ENCODE data around the gene ZBED6. TPM values are rescaled to one million over a fixed set of nuclear protein-coding genes. Genes with fewer than 3 reads are reported as not detected.
"Not testable (repeated sequence)": the region's sequence is repeated elsewhere in the genome, so short reads cannot be mapped to it uniquely, and the experiment has no call there.

ZBED6 gene
- total and polyA plus RNA-seq, 2 of the 4 experiments (the other 2 are of a cell fraction): 3.8 to 26.2 TPM

- intact Hi-C loops (cut with micrococcal nuclease) (no loop called here), dilution Hi-C loops (cut with HindIII; ENCODE audit: low sequenced_read_pairs, unreplicated experiment) (no loop called here)
These were observed 2.9 kb upstream of the ZBED6 start for GRCh38 chr1:203792486-203792885.

DNA sequence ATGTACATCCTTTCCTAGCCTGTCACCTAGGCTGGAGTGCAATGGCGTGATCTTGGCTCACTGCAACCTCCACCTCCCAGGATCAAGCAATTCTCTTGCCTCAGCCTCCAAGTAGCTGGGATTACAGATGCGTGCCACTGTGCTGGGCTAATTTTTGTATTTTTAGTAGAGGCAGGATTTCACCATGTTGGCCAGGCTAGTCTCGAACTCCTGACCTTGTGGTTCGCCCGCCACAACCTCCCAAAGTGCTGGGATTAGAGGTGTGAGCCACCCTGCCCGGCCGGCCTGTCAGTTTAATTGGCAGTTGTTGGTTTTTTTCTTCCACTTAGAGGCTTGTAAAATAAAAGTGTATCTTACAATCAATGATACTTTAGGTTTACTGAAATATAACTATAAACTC is 1.9 kb upstream of the ZBED6 start:
- H3K27me3 ChIP-seq (ENCODE audit: control insufficient read depth, insufficient read depth, low read length); H2BK15ac ChIP-seq (ENCODE audit: low read depth, low read length); POLR2A ChIA-PET (ENCODE audit: unreplicated experiment); H3K9ac ChIP-seq (ENCODE audit: low read depth, low read length); H3K27ac ChIP-seq (ENCODE audit: insufficient read depth, low read length); H3K4me2 ChIP-seq (ENCODE audit: low read depth, low read length); H3K56ac ChIP-seq (ENCODE audit: extremely low read depth, insufficient read depth, low read length); CTCF ChIA-PET; H2AFZ ChIP-seq (replicated peaks; ENCODE audit: low read length, poor library complexity); H2AK5ac ChIP-seq (ENCODE audit: low read depth, low read length); ATAC-seq (ENCODE audit: low read depth); BruUV-seq (replicated peaks); H3K4me1 ChIP-seq (ENCODE audit: control insufficient read depth, insufficient read depth, low read length); H4K8ac ChIP-seq (ENCODE audit: low read depth in 2 of 2, low read length in 2 of 2); H2BK120ac ChIP-seq (ENCODE audit: low read depth, low read length); intact Hi-C loops (cut with micrococcal nuclease); in situ Hi-C loops (cut with MboI; ENCODE audit: low sequenced_read_pairs); H3K14ac ChIP-seq (replicated peaks; ENCODE audit: low read depth, low read length); H3K23ac ChIP-seq (ENCODE audit: low read depth, low read length); H2BK5ac ChIP-seq (ENCODE audit: low read depth, low read length, poor library complexity, severe bottlenecking); H3K9me1 ChIP-seq (ENCODE audit: insufficient read depth, low read length); H4K91ac ChIP-seq (ENCODE audit: insufficient read depth, low read depth, low read length); H3K18ac ChIP-seq (ENCODE audit: low read depth, low read length); H4K5ac ChIP-seq (ENCODE audit: low read depth, low read length); DNase-seq; H3K4me3 ChIP-seq (ENCODE audit: insufficient read depth, low read depth, low read length); dilution Hi-C loops (cut with HindIII; ENCODE audit: low sequenced_read_pairs, unreplicated experiment); H2AK9ac ChIP-seq (replicated peaks; ENCODE audit: low read depth, low read length, poor library complexity); H2BK20ac ChIP-seq (ENCODE audit: low read depth, low read length); H3K4ac ChIP-seq (ENCODE audit: low read depth, low read length); H3K9me3 ChIP-seq (ENCODE audit: control insufficient read depth, insufficient read depth, low read length): not testable (repeated sequence)
- no CpG with 5 or more reads among the region's 7 CpGs for WGBS, 2 experiments (ENCODE audit: extremely low coverage in 2 of 2, insufficient read length in 1 of 2)
- H3K36me3 ChIP-seq (ENCODE audit: control insufficient read depth, insufficient read depth, low read length): peaks cover 10% of the 10 kb centered on the region
- H4K20me1 ChIP-seq (ENCODE audit: insufficient read depth, low read length): peaks cover 26% of the 10 kb centered on the region
- peaks cover 7 to 25% of the 10 kb centered on the region in 2 experiments; a peak in 3 of 4 replicates for H3K79me1 ChIP-seq (ENCODE audit: low read depth in 1 of 2, low read length in 2 of 2)

More at GRCh38 chr1:203792486-203792885, 2.9 kb upstream of the ZBED6 start:
- H2AFZ ChIP-seq (replicated peaks; ENCODE audit: low read length, poor library complexity): no peak overlapping the region
- H3K14ac ChIP-seq (replicated peaks; ENCODE audit: low read depth, low read length): no peak overlapping the region
- peaks cover 2% of the 10 kb centered on the region; the same call in 1 of the 2 replicates for H3K36me3 ChIP-seq (ENCODE audit: control insufficient read depth, insufficient read depth, low read length)
- H3K79me1 ChIP-seq (ENCODE audit: low read depth in 1 of 2, low read length in 2 of 2): peaks cover 0 to 15% of the 10 kb centered on the region in 2 experiments; a peak in 2 of 4 replicates
- no peak overlapping the region for H2AK9ac ChIP-seq (replicated peaks; ENCODE audit: low read depth, low read length, poor library complexity)
- no peak overlapping the region for H2BK15ac ChIP-seq (ENCODE audit: low read depth, low read length)
- no peak overlapping the region for H2AK5ac ChIP-seq (ENCODE audit: low read depth, low read length)
- no peak overlapping the region for H3K4me3 ChIP-seq (ENCODE audit: insufficient read depth, low read depth, low read length)
- H3K56ac ChIP-seq (ENCODE audit: extremely low read depth, insufficient read depth, low read length): no peak overlapping the region
- WGBS, 2 experiments (ENCODE audit: extremely low coverage in 2 of 2, insufficient read length in 1 of 2): no CpG with 5 or more reads among the region's 2 CpGs
- H3K4me1 ChIP-seq (ENCODE audit: control insufficient read depth, insufficient read depth, low read length): no peaks in the 10 kb centered on the region; the same call in 1 of the 2 replicates
- no peaks in the 10 kb centered on the region for H3K27me3 ChIP-seq (ENCODE audit: control insufficient read depth, insufficient read depth, low read length)
- H3K9me1 ChIP-seq (ENCODE audit: insufficient read depth, low read length): no peaks in the 10 kb centered on the region
- H4K5ac ChIP-seq (ENCODE audit: low read depth, low read length): no peak overlapping the region
- H3K9me3 ChIP-seq (ENCODE audit: control insufficient read depth, insufficient read depth, low read length): peaks cover 2% of the 10 kb centered on the region; the same call in 1 of the 2 replicates
- no TSS peak for BruUV-seq (replicated peaks)
- H2BK120ac ChIP-seq (ENCODE audit: low read depth, low read length): no peak overlapping the region
- no peak overlapping the region for H4K8ac ChIP-seq (ENCODE audit: low read depth in 2 of 2, low read length in 2 of 2)
- TF ChIP-seq BHLHE40 (IDR thresholded peaks at IDR 0.05; ENCODE audit: low read depth, low read length): no peak
- TF ChIP-seq RFX5 (IDR thresholded peaks at IDR 0.05; ENCODE audit: low read depth, low read length): no peak
- TF ChIP-seq MAZ (IDR thresholded peaks at IDR 0.05; ENCODE audit: borderline replicate concordance, low read depth, low read length): no peak
- no peak for TF ChIP-seq CEBPB (IDR thresholded peaks at IDR 0.05; ENCODE audit: low read depth, low read length)
- no peak overlapping the region for H3K18ac ChIP-seq (ENCODE audit: low read depth, low read length)
- no peak for ATAC-seq (ENCODE audit: low read depth)
- no peak overlapping the region for H2BK5ac ChIP-seq (ENCODE audit: low read depth, low read length, poor library complexity, severe bottlenecking)
- H3K23ac ChIP-seq (ENCODE audit: low read depth, low read length): no peak overlapping the region
- peaks cover 15% of the 10 kb centered on the region; the same call in 1 of the 2 replicates for H4K20me1 ChIP-seq (ENCODE audit: insufficient read depth, low read length)
- no peak overlapping the region for H3K4ac ChIP-seq (ENCODE audit: low read depth, low read length)
- no peak overlapping the region for H4K91ac ChIP-seq (ENCODE audit: insufficient read depth, low read depth, low read length)
- in situ Hi-C loops (cut with MboI; ENCODE audit: low sequenced_read_pairs): no loop called here
- ChIA-PET CTCF (interaction anchor here (0.6 kb wide), 1 partner anchor 537 kb away, joined by 3 read pairs; no protein-coding TSS in a partner anchor), POLR2A (ENCODE audit: unreplicated experiment) (interaction anchor here (0.6 kb wide), 1 partner anchor 100 kb away, joined by 9 read pairs; no protein-coding TSS in a partner anchor)
- H3K9ac ChIP-seq (ENCODE audit: low read depth, low read length): no peak overlapping the region
- no peak overlapping the region for H2BK20ac ChIP-seq (ENCODE audit: low read depth, low read length)
- no peak for DNase-seq
- H3K27ac ChIP-seq (ENCODE audit: insufficient read depth, low read length): no peak overlapping the region
- no peak overlapping the region for H3K4me2 ChIP-seq (ENCODE audit: low read depth, low read length)

Measured in IMR-90 (cell line).